ENCODE measurements around the gene TRIM61.
"Not testable (repeated sequence)": the region's sequence is repeated elsewhere in the genome, so short reads cannot be mapped to it uniquely, and the experiment has no call there.

The TRIM61 gene

DNA sequence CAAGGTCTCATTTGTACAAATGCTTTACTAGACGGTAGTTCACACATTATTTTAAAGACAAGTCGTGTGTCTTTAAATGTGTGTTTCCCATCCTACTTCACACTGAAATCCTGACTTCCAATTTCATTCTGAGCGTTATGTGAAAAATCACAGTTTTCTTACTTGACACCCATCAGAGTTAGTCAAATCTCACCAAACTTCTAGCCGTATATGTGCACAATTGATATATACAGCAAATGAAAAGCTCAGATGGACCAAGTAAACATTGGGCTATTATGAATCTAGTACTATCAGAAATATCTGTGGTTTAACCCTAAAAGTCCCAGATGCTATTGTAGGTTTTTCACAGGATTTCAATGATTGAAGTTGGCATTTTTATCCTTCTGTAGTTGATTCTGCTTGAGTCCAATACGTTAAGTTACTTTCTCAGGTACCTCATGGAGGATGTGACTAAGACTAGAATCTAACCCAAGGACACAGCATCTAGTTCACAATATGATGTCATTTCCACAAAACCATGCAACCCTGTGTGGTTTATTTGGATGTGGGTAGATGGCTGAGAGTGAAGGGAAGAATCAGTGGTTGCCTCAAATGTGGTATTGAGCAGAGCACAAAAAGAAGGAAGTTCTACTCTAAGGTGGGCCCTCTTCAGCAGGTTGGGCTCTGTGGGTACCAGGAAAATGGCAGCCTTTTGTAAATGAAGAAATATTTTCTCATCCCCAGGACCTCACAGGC is 32.2 kb upstream of the TRIM61 start:
- TF ChIP-seq, protein P1, sequence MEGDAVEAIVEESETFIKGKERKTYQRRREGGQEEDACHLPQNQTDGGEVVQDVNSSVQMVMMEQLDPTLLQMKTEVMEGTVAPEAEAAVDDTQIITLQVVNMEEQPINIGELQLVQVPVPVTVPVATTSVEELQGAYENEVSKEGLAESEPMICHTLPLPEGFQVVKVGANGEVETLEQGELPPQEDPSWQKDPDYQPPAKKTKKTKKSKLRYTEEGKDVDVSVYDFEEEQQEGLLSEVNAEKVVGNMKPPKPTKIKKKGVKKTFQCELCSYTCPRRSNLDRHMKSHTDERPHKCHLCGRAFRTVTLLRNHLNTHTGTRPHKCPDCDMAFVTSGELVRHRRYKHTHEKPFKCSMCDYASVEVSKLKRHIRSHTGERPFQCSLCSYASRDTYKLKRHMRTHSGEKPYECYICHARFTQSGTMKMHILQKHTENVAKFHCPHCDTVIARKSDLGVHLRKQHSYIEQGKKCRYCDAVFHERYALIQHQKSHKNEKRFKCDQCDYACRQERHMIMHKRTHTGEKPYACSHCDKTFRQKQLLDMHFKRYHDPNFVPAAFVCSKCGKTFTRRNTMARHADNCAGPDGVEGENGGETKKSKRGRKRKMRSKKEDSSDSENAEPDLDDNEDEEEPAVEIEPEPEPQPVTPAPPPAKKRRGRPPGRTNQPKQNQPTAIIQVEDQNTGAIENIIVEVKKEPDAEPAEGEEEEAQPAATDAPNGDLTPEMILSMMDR (IDR thresholded peaks at IDR 0.05; ENCODE audit: low read depth, low read length): no peak
- DNase-seq (ENCODE audit: low read depth in 2 of 2): no peak
- no peak overlapping the region for H3K4me3 ChIP-seq (replicated peaks in 1 of 2; ENCODE audit: low read depth in 2 of 2, low read length in 2 of 2)

DNA sequence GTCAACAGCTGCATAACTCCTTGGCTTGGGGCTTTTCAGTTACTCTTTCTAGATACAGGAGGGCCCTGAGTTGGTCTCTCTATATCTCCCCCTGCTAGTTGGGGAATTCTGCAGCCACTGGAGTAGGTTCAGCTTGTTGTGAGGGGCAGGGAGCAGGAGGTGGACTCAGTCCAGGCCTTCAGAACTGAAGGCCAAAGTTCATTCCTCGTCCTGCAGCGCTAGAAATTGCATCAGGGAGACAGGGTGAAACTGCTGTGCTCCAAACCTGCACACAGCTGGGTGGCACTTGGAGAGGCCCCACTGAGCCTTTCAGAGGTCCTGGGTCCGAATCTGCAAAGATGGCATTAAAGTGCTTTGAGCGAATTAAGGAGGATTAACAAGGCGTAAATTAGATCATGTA is 29.4 kb upstream of the TRIM61 start:
- TF ChIP-seq, protein P1 (IDR thresholded peaks at IDR 0.05; ENCODE audit: low read depth, low read length): no peak
- H3K4me3 ChIP-seq (replicated peaks in 1 of 2; ENCODE audit: low read depth in 2 of 2, low read length in 2 of 2): no peak overlapping the region
- no peak for DNase-seq (ENCODE audit: low read depth in 2 of 2)

- TF ChIP-seq, protein P1 (IDR thresholded peaks at IDR 0.05; ENCODE audit: low read depth, low read length): no peak
- no peak for DNase-seq (ENCODE audit: low read depth in 2 of 2)
- H3K4me3 ChIP-seq (replicated peaks in 1 of 2; ENCODE audit: low read depth in 2 of 2, low read length in 2 of 2): no peak overlapping the region
Observed at GRCh38 chr4:165006456-165006855, 29.0 kb upstream of the TRIM61 start.

GRCh38 chr4:165005352-165005925 is 28.0 kb upstream of the TRIM61 start:
- H3K4me3 ChIP-seq (replicated peaks in 1 of 2; ENCODE audit: low read depth in 2 of 2, low read length in 2 of 2): no peak overlapping the region
- TF ChIP-seq, protein P1 (IDR thresholded peaks at IDR 0.05; ENCODE audit: low read depth, low read length): no peak
- DNase-seq (ENCODE audit: low read depth in 2 of 2): no peak

DNA sequence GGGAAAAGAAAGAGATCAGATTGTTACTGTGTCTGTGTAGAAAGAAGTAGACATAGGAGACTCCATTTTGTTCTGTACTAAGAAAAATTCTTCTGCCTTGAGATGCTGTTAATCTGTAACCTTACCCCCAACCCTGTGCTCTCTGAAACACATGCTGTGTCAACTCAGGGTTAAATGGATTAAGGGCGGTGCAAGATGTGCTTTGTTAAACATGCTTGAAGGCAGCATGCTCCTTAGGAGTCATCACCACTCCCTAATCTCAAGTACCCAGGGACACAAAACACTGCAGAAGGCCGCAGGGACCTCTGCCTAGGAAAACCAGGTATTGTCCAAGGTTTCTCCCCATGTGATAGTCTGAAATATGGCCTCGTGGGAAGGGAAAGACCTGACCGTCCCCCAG is 24.5 kb upstream of the TRIM61 start:
- not testable (repeated sequence) for H3K4me3 ChIP-seq (replicated peaks in 1 of 2; ENCODE audit: low read depth in 2 of 2, low read length in 2 of 2); DNase-seq (ENCODE audit: low read depth in 2 of 2)

- not testable (repeated sequence) for H3K4me3 ChIP-seq (replicated peaks in 1 of 2; ENCODE audit: low read depth in 2 of 2, low read length in 2 of 2); DNase-seq (ENCODE audit: low read depth in 2 of 2)
Observed at GRCh38 chr4:164998526-164999080, 21.1 kb upstream of the TRIM61 start.

DNA sequence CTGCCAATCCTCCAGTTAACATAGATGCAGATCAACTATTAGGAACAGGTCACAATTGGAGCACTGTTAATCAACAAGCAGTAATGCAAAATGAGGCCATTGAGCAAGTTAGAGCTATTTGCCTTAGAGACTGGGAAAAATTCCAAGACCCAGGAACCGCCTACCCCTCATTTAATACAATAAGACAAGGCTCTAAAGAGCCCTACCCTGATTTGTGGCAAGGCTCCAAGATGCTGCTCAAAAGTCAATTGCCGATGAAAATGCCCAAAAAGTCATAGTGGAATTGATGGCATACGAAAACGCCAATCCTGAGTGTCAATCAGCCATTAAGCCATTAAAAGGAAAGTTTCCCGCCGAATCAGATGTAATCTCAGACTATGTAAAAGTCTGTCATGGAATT is 20.5 kb upstream of the TRIM61 start:
- no peak for DNase-seq (ENCODE audit: low read depth in 2 of 2)
- TF ChIP-seq, protein P1 (IDR thresholded peaks at IDR 0.05; ENCODE audit: low read depth, low read length): no peak
- no peak overlapping the region for H3K4me3 ChIP-seq (replicated peaks in 1 of 2; ENCODE audit: low read depth in 2 of 2, low read length in 2 of 2)
